ENCODE results near the gene TLE2.

TLE2 gene

DNA sequence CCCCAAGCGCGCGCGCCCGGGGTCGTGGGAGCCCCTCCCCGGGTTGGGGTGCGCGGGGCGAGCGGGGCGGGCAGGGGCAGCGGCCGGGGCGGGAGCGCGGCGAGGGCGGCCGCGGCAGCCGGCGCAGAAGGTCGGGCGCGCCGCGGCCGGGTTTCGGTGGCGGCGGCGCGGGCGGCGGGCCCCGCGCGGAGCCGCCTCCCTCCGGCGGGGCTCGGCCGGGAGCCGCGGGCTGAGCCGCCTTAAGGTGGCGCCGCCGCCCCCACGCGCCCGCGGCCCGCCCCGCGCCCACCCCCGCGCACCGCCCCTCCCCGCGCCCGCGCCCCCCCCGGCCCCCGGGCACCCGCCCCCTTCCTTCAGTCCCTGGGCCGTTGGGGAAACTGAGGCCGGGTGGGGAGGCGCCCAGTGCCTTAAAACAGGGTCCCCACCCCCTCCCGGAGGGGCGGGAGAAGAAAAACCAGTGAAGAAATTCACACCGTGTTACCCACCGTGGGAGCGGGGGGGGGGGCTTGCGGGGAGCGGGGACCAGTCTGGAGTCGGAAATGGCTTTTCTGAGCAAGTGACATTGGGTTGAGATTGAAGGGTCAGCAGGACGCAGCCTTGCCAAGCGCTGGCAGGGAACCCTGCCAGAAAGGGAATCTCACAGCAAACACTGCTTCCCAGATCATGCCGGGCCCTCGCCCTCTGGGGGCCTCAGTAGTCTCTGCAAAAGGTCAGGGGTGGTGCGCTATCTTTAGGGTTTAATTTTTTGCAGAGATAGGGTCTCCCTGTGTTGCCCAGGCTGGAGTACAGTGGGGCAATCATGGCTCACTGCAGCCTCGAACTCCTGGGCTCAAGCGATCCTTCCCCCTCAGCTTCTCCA lies at the start of gene TLE2:
Gene TLE2 (minus strand): TSS at position 216 of the 859 bp plus-strand sequence. CDS start 376 bp downstream, outside the sequence.
- no peak for DNase-seq

DNA sequence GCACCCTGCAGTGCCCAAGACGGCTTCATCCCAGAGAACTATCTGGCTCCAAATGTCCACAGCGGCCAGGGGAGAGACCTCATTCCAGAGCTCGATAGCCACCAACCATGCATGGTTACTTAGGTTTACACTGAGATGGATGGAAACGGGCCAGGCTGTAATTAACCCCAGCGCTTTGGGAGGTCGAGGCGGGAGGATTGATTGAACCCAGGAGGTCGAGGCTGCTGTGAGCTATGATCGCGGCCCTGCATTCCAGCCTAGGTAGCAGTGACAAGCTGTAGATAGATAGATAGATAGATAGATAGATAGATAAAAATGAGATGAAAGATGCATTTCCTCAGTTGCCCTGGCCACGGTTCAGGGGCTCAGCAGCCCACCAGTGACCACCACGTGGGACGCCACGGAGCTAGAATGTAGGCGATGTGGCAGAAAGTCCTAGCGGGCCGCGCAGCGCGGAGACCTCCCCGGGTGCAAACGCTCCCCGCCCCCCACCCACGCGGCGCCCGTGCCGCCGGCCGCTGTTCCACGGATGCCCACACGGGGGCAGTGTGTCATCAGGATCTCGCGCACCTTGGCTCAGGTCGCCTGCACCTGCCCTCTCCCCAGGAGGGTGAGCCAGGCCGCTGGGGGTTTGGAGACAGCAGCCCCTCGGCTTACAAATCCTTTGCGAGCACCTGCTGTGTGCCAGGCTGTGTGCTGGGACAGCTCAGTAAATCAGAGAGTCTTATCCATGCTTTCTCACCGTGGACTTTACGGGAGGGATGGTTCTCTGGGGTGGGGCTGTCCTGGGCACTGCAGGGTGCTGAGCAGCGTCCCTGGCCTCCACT lies 46.7 kb upstream of the TLE2 start:
- DNase-seq: peak; percentile 80

DNA sequence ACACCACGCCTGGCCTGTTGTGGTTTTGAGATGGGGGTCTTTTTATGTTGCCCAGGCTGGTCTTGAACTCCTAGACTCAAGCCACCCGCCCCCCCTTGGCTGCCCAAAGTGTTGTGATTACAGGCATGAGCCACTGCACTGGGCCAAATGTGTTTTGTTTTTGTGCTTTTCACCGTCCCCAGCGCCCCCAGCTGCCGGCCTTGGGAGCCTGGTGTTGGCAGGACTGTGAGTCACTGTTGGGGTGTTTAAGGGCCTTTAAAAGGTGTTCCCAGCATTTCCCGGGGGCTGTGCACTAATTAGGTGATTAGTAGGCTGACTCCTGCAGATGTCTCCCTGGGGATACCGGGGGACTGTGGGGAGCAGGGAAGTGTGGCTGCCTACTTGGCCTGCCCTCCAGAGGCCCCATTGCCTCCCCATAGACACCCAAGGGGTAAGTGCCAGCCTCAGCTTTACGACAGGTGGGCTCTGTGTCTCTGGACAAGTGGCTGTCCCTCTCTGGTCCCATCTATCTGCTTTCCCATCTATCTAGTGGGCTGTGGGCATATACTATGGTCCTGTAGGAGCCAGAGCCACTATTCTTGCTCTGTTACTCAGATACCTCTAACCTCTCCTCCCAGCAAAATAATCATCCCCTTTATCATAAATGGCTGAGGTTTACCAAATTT lies 45.0 kb upstream of the TLE2 start:
- no peak for DNase-seq

DNA sequence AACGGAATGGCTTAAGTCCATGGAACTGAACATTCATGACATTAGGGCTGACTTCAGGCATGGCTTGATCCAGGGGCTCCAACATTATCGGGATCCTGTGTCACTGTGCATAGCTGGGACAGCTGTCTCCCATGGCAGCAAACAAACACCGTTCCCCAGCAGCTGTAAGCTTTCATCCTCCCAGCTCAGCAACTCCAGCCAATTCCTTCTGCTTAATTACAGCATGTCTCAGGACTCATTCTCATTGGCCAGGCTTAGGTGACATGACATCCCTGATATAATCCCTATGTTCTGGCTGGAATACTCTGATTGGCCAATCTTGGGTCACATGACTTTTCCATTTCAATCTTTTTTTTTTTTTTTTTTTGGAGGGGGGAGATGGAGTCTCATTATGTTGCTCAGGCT lies 44.1 kb upstream of the TLE2 start:
- no peak for DNase-seq

DNA sequence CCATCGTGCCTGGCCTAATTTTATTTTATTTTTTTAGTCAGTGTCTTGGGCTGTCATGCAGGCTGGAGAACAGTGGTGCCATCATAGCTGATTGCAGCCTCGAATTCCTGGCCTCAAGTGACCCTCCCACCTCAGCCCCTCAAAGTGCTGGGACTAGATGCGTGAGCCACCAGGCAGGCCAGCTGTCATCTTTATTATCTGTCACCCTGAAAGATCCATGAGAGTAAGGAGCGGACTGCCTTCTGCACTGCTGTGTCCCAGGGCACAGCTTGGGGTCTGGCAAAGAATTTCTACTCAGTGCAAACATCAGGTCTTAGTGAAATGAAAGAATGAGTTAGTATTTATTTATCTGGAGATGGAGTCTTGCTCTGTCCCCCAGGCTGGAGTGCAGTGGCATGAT lies 42.7 kb upstream of the TLE2 start:
- DNase-seq: no peak

DNA sequence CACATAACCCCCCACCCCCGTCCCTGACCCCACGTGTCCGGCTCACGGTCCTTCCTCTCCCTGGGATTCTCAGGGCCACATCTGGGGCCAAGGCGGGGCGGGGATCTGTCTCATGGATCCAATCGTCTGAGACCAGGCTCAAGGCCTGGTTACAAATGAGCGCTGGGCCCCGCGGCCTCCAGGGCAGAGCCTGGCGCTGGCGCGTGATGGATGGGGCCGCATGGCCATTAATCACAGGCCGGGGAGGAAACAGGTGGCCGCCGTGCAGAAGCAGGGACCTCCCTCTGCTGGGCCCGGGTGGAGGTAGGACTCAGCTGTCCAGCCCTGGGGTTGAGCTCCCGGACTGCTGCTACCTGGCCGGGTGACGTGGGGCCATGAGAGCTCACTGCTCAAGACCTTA lies 39.0 kb upstream of the TLE2 start:
- no peak for DNase-seq

DNA sequence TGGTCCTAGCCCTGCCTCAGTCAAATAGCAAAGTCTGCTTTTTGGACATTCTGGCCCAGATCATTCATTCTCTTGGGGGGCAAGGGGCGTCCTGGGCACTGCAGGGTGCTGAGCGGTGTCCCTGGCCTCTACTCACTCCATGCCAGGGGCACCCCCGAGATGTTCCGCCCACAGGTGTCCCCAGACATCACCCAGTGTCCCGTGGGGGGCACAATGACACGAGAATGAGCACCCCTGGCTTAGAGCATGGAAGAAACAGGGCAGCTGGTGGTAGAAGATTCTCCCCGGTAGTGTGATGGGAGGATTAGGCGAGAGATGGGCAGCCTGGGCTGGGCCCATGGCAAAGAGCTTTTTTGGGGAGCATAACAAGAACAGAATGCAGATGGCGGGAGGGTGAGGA lies 38.5 kb upstream of the TLE2 start:
- DNase-seq: no peak

DNA sequence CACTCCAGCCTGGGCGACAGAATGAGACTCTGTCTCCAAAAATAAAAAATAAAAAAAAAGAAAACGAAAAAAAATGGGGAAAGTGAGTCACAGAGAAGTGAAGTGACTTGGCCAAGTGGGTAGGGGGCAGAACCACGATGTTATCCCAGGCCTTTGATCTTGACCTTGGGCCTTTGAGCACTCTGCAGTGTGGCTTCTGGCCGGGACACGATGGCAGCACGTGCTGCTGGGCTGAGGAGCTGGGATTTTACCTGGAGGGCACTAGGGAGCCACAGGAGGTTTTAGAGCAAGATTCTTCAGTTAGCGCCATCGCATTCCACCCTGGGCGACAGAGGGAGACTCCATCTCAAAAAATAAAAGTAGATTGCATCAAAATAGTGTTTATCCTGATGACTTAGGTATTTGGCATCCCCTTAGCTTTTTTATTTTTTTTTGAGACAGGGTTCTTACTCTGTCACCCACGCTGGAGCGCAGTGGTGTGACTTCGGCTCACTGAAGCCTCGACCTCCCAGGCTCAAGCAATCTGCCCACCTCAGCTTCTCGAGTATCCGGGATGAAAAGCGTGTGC lies 37.5 kb upstream of the TLE2 start:
- DNase-seq: no peak

DNA sequence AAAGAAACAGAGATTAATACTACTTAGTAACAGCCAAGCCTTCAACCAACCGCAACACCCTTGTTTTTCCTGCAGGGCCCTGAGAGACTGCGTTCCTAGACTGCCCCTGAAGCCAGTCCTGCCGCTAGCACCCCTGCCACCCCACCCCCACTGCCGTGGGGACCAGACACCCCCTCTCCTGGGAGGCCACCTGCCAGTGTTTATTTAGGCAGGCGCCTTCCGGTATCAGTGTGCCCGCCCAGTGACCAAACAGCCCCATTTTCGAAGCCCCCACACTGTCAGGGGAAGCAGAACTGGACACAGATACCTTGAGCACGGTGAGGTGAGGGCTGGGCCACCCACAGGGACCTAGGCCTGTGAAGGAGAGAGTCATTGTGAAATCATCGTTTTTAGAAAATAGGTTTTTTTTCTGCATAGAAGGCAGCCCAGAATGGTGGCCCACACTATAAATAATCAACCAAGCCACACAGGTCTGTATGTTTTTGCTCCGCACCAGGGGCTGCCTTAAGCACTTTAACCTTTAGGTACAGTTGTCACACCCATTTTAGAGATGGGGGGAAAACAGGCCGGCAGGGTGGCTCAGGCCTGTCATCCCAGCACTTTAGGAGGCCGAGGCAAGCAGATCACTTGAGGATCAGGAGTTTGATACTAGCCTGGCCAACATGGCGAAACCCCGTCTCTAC lies 36.7 kb upstream of the TLE2 start:
- DNase-seq: no peak

DNA sequence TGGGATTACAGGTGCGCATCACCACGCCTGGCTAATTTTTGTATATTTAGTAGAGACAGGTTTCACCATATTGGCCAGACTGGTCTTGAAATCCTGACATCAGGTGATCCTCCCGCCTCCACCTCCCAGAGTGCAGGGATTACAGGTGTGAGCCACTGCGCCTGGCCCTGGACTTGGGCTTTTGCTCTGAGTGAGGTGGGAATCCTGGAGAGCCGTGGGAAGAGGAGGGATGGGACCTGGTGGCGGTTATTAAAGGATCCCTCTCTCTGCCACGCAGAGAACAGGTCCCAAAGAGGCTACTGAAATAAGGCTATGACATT lies 34.9 kb upstream of the TLE2 start:
- no peak for DNase-seq

DNA sequence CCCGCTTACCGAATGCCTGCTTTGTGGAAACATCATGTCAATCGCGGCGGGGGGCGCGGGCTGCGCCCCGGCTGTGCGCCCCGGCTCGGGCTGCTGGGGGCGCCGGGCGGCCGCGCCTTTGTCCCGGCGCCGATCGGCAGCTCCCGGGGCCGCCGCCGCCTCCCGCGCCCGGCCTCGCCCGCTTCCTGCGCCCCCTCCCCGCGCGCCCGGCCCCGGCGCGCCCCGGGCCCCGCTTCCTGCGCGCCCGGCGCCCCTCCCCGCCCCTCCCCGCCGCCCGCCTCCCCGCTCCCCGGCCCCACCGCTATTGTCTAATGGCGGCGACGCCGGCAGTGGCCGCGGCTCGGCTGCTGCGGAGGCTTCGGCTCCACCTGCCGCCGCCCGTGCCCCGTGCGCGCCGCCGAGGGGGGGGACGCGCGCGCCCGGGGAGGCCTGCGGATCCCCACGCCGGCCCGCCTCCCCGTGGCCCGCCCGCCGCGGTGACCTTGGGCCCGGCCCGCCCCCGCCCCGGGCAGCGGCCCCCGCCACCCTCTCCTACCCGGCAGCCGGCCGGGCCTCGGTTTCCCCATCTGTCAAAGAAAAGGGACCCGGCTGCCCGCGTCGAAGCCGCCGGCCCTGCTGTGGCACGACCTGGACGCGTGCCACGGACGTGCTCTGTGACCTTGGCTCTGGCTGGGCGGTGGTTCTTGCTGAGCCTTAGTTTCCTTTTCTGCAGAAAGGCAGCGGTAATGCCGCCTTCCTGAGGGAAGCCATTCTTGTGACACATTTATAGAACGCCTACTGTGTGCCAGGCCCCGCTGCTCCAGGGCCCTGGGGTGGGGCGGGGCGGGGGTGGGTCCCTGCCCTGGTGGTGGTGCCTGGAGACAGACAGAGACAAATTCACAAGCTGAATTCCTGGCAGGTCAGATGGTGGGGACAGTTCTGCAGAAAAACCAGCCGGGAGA lies 33.4 kb upstream of the TLE2 start, which contains the start of gene TLE5:
Gene TLE5 (minus strand): TSS at position 331 of the 941 bp plus-strand sequence. CDS start 295 bp downstream, at position 36.
- peak; percentile 73 for DNase-seq

DNA sequence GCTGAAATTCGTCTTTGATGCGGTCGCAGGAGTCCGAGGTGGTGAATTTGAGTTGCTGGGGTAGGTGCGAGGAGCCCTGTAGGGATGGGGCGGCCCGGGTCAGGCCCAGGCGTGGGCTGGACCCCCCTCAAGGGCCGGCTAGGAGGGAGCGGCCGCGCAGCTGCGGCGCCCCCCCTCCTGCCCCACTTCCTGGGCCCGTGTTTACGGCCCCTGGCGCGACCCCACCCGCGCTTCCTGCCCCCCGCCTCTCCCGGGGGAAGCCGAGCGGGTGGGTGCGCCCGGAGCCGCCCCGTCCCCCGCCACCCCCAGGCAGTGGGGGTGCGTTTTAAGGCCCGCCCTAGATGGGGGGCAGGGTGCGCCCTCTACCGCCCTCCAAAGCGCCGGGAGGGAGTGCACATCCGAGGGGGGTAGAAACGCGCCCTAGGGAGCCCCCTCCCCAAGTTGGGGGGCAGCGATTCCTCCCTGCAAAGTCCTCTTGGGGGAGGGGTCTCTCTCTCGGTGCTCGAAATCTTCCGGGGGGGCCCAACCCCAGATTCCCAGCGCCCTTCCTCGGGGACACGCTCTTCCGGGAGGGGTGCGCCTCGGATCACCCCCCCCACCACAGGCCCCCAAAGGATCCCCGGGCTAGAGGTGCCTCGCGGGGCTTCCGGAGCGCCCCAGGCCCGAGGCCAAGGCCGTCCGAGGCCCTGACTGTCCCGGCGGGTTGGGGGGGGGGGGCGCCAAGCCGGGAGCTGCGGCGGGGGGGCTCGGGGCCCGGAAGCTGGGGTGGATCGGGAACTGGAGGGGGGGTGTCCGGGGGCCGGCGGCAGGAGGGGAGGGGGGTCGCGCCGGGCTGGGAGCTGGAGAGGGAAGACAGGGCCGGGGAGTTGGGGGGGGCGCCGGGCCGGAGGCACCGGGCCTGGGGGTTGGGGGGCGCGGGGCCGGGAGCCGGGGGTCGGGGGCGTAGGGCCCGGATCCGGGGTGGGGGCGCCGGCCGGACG lies 32.4 kb upstream of the TLE2 start:
- peak; percentile 72 for DNase-seq

DNA sequence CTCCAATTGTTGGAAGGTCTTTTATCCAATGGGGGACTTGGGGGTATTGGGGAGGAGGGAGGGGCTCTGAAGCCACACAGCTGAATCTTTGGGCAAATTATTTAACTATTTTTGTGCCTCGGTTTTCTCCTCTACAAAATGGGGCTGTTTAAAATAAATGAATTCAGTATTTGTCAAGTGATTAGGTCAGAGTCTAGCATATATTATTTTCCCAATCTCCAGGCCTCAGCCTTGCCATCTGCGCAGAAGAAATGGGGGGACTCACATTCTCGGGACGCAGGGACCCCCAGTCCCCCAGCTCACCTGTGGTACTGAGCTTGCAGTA lies 31.7 kb upstream of the TLE2 start:
- DNase-seq: no peak

DNA sequence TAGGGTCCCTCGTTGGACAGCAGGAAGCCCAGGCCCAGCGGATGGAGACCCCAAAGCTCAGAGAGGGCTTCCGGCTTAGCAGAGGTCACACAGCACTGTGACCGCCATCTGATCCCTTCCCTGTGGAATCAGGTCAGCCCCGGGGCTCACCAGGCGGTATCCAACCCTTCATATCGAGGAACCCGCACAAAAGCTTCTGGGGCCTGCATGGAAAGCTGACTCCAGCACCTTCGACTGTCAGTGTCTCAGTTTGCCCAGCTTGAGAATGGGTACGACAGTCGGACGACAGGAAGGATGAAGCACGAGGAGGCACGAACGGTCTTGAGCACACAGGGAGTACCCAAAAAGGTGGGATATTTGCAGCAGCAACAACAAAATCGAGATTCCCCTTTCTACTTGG lies 30.6 kb upstream of the TLE2 start:
- no peak for DNase-seq

DNA sequence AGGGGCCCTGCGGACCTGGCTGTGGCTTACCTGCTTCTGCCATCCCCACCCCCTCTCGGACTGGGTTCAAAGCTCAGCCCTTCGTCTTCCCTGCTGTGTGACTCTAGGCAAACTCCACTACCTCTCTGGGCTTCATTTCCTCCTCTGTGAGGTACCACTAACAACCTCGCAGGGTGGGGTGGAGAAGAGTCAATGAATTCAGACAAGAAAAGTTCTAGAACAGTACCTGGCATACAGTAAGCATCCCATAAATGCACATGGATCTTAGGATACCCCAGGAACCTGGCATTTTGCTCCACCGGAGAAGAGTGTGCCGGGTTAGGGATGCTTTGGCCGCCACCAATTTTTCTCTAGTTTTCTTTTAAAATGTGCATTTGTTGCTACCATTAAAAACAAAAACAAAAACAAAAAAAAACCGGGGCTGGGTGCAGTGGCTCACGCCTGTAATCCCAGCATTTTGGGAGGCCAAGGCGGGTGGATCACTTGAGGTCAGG lies 29.8 kb upstream of the TLE2 start:
- no peak for DNase-seq

DNA sequence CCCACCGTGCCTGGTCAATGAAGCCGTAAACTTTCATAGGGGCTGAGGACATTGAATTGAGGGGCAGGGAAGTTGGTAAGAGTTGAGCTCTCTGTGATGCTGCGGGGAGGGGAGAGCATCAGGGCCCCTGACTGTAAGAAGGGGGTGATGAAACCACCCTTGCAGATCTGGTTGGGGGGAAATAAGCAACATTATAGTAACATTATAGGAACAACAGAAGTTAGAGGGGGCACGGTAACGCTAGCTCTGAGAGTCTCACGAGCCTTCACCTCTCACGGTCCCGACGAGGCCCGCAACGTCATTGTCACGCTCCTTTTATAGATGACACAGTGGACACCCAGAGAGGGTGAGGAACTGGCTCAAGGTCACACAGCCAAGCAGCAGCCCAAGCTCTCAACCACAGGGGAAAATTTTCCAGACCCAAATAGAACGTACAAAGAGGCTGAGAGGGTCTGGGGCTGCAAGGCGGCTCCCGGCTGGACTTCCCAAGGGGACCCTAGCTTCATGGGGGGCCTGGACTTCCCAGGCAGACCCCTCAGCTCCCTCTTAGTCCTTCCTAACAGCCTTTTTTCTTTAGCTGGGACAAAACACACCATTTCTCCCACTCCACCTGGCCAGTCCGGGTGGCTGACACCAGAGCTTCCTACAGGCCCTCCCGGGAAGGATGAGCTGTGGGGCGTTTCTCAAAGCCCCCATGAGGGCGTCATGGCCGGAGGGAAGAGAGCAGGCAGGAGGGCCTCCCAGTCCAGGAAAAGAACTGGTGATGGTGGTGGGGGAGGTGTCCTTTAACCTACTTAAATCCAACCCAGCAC lies 29.1 kb upstream of the TLE2 start:
- no peak for DNase-seq

DNA sequence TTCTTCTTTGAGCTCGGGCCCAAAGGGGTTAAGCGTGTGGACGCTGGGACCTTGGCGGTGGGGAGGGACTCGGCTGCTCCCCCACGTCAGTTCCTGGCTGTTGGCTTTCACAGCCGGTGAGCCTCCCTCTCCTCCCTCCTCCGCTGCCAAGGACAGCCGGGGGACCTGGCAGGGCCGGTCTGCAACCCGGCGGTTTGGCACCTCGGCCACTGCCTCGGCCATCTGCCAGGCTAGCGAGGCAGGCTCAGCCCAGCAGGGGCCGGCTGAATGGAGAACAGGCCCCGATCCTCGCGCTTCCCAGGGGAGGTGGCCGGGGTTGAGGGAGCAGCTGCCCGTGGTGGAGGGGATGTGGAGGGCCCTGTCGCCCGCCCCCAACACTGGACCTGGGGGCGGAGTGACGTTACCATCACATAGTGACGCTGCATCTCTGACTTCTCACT lies 28.2 kb upstream of the TLE2 start:
- DNase-seq: no peak

DNA sequence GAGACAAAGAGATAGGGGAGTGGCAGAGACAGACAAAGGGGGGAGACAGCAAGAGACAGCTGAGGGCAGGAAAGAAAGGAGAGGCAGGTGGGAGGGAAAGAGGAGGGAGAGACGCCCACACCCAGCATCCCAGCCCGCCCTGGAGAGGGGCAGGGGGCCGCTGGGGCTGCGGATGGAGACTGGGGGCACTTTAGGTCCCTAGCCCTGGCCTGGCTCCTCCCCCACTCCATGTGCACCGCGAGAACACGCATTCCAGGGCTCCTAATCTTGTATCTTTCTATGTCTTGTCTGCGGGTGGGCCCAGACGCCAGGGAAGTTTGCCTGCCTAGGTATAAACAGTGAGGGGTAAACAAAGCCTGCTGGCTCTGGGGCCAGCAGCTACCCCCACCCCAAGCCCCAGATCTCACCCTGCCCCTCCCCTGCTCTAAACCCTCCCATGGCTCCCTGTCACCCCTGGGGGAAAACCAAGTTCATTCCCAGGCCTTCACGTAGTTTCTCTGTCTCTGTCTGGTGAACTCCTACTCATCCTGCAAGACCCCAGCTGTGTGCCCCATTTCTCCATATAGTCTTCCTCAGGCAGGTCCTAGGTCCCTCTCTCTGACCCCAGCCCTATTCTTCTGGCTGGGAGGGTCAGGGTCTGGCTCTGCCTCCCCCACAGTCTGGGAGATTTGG lies 27.5 kb upstream of the TLE2 start:
- no peak for DNase-seq
